ENCODE data around the gene KCNH2.

Gene KCNH2

GRCh38 chr7:150904011-150904909, 73.9 kb downstream of the KCNH2 start:
- no peak for DNase-seq (ENCODE audit: low spot score)

DNA sequence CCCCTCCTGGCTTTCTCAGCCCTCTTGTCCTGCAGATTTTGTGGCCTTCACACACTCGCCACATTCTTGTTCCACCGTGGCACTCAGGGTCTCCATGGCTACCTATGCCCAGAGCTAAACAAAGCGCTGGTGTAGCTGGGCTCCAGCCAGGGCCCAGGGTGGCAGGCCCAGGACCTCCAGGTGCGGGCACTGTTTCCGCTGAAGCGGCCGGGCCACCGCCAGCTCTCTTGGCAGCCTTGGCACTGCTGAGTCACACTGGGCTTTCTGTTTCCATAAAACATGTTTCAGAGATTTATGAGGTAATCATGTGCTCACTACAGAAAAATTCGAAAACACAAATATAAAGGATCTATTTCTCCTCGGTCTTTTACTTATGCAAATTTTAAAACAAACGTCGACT, 74.5 kb downstream of the KCNH2 start:
- DNase-seq (ENCODE audit: low spot score): peak; percentile 47

GRCh38 chr7:150902078-150903033, 75.8 kb downstream of the KCNH2 start:
- no peak for DNase-seq (ENCODE audit: low spot score)

GRCh38 chr7:150901160-150902035, 76.7 kb downstream of the KCNH2 start:
- peak; percentile 46 for DNase-seq (ENCODE audit: low spot score)

DNA sequence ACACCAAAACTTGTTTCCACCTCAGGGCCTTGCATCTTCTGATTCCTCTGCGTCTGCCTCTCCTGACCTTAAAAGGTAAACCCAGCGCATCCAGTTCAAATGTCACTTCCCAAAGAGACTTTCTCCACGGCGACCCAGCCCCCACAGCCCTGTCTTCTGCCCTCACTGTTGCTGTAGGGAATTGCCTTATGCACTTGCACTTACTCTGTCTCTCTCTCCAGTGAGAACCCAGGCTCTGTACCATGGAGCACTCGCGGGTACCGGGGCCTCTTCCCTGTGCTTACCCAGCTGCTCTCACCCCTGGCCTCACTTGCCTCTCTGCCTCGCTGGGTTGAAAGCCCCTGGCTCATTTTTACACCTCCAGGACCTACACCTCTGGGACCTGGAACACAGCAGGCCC, 77.4 kb downstream of the KCNH2 start:
- DNase-seq (ENCODE audit: low spot score): no peak

DNA sequence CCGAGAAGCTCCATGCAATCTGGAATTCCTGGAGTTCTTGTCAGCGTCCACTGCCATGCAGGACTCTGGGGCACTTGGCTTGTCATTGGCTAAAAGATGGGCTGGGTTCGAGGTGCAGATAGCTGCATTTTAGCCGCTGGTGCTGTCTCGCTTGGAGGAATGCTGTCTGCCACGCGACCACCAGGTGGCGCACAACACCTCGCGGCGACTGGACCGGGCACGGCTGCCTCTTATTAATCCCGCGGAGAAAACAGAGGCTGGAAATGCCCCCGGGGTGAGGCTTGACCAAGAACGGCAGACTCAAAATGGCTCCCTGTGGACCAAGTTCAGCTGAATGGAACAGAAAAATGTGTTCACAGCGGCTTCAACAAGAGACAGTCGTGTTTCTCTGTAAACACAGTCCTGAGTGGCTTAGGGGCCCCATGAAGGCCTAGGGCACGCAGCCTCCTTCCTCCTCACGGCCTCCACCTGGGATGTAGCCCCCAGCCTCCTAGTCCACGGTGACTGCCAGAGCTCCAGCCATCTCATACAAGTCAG, 79.6 kb downstream of the KCNH2 start:
- DNase-seq (ENCODE audit: low spot score): peak; percentile 84

- DNase-seq (ENCODE audit: low spot score): no peak
These were observed 80.3 kb downstream of the KCNH2 start for GRCh38 chr7:150897502-150898474.

DNA sequence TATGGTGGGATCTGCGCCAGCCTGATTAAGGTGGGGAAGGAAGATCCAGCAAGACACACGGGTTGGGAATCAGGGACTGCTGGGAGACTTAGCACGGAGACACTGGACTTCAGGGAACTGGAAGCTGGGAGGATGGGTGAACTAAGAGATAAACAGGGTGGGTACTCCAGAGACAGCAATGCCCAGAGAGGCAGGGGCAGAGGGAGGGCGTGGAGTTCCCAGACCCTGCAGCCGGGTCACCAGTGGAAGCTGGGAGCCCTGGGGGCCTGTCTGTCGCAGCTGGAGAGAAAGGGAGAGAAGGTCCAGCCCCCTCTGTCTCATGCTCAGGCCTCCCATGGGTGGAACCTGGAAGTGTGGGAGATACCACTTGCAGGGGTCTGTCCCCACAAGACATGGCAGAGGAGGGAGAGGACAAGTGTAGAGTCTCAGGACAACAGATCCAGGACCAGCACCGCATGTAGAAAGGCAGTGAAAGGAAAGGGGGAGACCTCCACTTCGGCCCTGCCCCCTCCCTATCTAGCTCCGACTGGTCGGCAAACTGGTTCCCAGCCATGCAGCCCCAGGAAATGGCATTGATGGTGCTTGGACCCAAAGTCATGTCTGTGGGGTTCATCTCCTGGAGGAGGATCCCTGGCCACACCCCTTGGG, 81.4 kb downstream of the KCNH2 start:
- no peak for DNase-seq (ENCODE audit: low spot score)

DNA sequence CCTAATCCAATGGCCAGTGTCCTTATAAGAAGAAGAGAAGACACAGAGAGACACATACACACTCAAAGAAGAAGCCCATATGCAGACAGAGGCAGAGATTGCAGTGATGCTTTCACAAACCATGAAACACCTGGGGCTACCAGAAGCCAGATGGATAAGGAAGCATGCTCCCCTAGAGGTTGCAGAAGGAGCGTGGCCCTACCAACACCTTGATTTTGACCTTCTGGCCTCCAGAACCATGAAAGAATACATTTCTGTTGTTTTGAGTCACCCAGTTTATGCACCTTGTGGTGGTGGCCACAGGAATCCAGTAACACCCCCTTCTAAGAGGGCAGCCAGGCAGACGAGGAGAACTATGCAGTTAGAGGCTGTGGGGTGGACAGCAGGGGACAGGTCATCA, 82.3 kb downstream of the KCNH2 start:
- no peak for DNase-seq (ENCODE audit: low spot score)

Data from Ammon's horn (tissue), 1 donor.